Measurements from ENCODE around the gene BRD2. TPM values are rescaled to one million over a fixed set of nuclear protein-coding genes. Genes with fewer than 3 reads are reported as not detected.

Gene BRD2
- polyA plus RNA-seq, 2 of the 4 experiments (the other 2 are of a cell fraction) = 92.5 to 153 TPM

DNA sequence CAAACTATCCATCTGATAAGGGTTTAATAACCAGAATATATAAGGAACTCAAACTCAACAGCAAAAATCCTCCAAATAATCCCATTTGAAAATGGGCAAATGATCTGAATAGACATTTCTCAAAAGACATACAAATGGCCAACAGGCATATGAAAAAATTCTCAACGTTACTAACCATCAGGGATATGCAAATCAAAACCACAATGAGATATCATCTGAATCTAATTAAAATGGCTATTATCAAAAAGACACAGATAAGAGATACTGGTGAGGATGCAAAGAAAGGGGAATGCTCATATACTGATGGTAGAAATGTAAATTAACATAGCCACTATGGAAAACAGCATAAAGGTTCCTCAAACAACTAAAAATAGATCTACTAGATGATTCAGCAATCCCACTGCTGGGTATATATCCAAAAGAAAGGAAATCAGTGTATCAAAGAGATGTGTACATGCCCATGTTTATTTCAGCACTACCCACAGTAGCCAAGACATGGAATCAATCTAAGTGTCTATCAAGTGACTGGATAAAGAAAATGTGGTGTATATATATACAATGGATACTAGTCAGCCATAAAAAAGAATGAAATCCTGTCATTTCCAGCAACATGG is 6.1 kb upstream of the BRD2 start:
- no peak for FAIRE-seq
- ChIA-PET CTCF (interaction anchor here (1.0 to 2.2 kb wide), 4 partner anchors 9 to 29 kb away, joined by 3 to 12 read pairs (median 5); partner anchors contain the start of gene HLA-DMA), POLR2A (no interaction called here)
- TF ChIP-seq FOSL2 (IDR thresholded peaks at IDR 0.05) (no peak), FOSL2 (CRISPR knock-in tag; IDR thresholded peaks at IDR 0.05) (no peak), RFX5 (IDR thresholded peaks at IDR 0.05) (no peak), EHMT2 (IDR thresholded peaks at IDR 0.05; ENCODE audit: low read depth) (no peak), ZC3H11A (IDR thresholded peaks at IDR 0.05) (no peak)
- TF ChIP-seq, protein P1, sequence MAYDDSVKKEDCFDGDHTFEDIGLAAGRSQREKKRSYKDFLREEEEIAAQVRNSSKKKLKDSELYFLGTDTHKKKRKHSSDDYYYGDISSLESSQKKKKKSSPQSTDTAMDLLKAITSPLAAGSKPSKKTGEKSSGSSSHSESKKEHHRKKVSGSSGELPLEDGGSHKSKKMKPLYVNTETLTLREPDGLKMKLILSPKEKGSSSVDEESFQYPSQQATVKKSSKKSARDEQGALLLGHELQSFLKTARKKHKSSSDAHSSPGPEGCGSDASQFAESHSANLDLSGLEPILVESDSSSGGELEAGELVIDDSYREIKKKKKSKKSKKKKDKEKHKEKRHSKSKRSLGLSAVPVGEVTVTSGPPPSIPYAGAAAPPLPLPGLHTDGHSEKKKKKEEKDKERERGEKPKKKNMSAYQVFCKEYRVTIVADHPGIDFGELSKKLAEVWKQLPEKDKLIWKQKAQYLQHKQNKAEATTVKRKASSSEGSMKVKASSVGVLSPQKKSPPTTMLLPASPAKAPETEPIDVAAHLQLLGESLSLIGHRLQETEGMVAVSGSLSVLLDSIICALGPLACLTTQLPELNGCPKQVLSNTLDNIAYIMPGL (CRISPR knock-in tag; IDR thresholded peaks at IDR 0.05; ENCODE audit: borderline replicate concordance) = no peak
- no peak overlapping the region for H3K27ac ChIP-seq
- H3K4me2 ChIP-seq = no peak overlapping the region
- peaks cover 16% of the 10 kb centered on the region for H3K4me1 ChIP-seq
- 78% methylated on average over 1 of the region's 1 CpG for WGBS (ENCODE audit: missing lambda C conversion rate)
- H3K9me3 ChIP-seq = no peaks in the 10 kb centered on the region
- no peak for ATAC-seq
- DNase-seq (ENCODE audit: low read depth in 1 of 2, low spot score in 1 of 2) = no peak
- no peak overlapping the region for H3K4me3 ChIP-seq

DNA sequence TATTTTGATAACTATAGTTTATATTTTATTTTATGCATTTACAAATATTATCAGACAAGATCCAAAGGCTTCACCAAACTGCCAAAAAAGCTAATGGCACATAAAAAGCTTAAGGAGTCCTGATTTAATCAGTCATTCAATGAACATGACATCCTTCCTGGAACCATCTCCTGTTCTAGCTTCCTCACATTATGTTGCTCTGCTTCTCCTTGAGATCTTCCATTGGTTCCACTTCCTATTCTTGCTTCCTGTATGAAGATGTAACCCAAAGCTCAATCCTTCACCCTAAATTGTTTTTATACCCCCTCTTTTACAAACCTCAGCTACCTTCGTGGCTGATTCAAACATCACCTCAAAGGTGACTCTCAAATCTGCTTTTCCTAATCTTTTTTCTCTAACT is 4.5 kb upstream of the BRD2 start:
- Histone ChIP-seq H3K4me1 (peaks cover 17% of the 10 kb centered on the region), H3K4me2 (no peak overlapping the region), H3K9me3 (no peaks in the 10 kb centered on the region), H3K27ac (no peak overlapping the region), H3K4me3 (no peak overlapping the region)
- no peak for ATAC-seq
- no peak for DNase-seq (ENCODE audit: low read depth in 1 of 2, low spot score in 1 of 2)
- no peak for FAIRE-seq
- ChIA-PET CTCF (interaction anchor here (1.1 to 2.2 kb wide), 4 partner anchors 11 to 104 kb away, joined by 3 to 12 read pairs (median 4); partner anchors contain the start of gene HLA-DMA), POLR2A (interaction anchor here (0.7 kb wide), 1 partner anchor 8 kb away, joined by 6 read pairs; no protein-coding TSS in a partner anchor)
- 94% methylated on average over 1 of the region's 1 CpG for whole genome bisulfite sequencing (ENCODE audit: missing lambda C conversion rate)
- no peak for TF ChIP-seq FOSB (CRISPR knock-in tag; IDR thresholded peaks at IDR 0.05)
- no peak for TF ChIP-seq RFX5 (IDR thresholded peaks at IDR 0.05)
- TF ChIP-seq CHD2 (IDR thresholded peaks at IDR 0.05; ENCODE audit: low read length, partially characterized antibody) = no peak
- TF ChIP-seq RAD21 (conservative IDR thresholded peaks at IDR 0.05 in 1 of 2, IDR thresholded peaks at IDR 0.05 in 1 of 2) = no peak
- TF ChIP-seq HOXB5 (CRISPR knock-in tag; IDR thresholded peaks at IDR 0.05) = no peak
- no peak for TF ChIP-seq HES2 (IDR thresholded peaks at IDR 0.05)
- no peak for TF ChIP-seq ZNF302 (CRISPR knock-in tag; IDR thresholded peaks at IDR 0.05)
- TF ChIP-seq SREBF2 (IDR thresholded peaks at IDR 0.05) = no peak
- TF ChIP-seq RCOR1 (IDR thresholded peaks at IDR 0.05; ENCODE audit: low read depth, low read length) = no peak
- TF ChIP-seq EP300 (IDR thresholded peaks at IDR 0.05) = no peak
- TF ChIP-seq, protein P2, sequence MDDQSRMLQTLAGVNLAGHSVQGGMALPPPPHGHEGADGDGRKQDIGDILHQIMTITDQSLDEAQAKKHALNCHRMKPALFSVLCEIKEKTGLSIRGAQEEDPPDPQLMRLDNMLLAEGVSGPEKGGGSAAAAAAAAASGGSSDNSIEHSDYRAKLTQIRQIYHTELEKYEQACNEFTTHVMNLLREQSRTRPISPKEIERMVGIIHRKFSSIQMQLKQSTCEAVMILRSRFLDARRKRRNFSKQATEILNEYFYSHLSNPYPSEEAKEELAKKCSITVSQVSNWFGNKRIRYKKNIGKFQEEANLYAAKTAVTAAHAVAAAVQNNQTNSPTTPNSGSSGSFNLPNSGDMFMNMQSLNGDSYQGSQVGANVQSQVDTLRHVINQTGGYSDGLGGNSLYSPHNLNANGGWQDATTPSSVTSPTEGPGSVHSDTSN (IDR thresholded peaks at IDR 0.05) = no peak
- TF ChIP-seq, protein P3, sequence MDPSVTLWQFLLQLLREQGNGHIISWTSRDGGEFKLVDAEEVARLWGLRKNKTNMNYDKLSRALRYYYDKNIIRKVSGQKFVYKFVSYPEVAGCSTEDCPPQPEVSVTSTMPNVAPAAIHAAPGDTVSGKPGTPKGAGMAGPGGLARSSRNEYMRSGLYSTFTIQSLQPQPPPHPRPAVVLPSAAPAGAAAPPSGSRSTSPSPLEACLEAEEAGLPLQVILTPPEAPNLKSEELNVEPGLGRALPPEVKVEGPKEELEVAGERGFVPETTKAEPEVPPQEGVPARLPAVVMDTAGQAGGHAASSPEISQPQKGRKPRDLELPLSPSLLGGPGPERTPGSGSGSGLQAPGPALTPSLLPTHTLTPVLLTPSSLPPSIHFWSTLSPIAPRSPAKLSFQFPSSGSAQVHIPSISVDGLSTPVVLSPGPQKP (IDR thresholded peaks at IDR 0.05; ENCODE audit: low read depth, low read length) = no peak
- no peak for TF ChIP-seq KDM1A (IDR thresholded peaks at IDR 0.05; ENCODE audit: low read depth)
- TF ChIP-seq NPAS2 (CRISPR knock-in tag; IDR thresholded peaks at IDR 0.05; ENCODE audit: borderline replicate concordance) = no peak

DNA sequence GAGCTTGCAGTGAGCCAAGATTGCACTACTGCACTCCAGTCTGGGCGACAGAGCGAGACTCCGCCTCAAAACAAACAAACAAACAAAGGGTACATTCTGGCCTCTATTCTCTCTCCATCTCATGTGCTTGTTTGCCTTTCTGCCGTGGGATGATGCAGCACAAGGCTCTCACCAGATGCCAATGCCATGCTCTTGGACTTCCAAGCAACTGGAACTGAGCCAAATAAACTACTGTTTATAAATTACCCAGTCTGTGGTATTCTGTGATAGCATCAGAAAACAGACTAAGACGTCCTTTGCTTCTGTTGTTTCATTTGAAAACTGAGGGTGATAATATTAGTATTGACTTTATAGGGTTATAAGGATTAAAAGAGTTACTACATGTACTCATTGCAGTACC is 3.6 kb upstream of the BRD2 start:
- H3K4me2 ChIP-seq = no peak overlapping the region
- no peak overlapping the region for H3K4me3 ChIP-seq
- POLR2A ChIA-PET = no interaction called here
- ATAC-seq (no peak), DNase-seq (ENCODE audit: low read depth in 1 of 2, low spot score in 1 of 2) (no peak), FAIRE-seq (no peak)
- H3K4me1 ChIP-seq = peaks cover 17% of the 10 kb centered on the region
- WGBS (ENCODE audit: missing lambda C conversion rate) = 79% methylated on average over 5 of the region's 5 CpGs
- no peaks in the 10 kb centered on the region for H3K9me3 ChIP-seq
- CTCF ChIA-PET = interaction anchor here (1.1 to 4.3 kb wide), 5 partner anchors 12 to 105 kb away, joined by 3 to 63 read pairs (median 12); partner anchors contain the start of gene HLA-DMA
- no peak overlapping the region for H3K27ac ChIP-seq
- TF ChIP-seq, protein P4, sequence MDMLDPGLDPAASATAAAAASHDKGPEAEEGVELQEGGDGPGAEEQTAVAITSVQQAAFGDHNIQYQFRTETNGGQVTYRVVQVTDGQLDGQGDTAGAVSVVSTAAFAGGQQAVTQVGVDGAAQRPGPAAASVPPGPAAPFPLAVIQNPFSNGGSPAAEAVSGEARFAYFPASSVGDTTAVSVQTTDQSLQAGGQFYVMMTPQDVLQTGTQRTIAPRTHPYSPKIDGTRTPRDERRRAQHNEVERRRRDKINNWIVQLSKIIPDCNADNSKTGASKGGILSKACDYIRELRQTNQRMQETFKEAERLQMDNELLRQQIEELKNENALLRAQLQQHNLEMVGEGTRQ (IDR thresholded peaks at IDR 0.05) = no peak
- TF ChIP-seq EHMT2 (IDR thresholded peaks at IDR 0.05; ENCODE audit: low read depth) (no peak), ZFP36 (IDR thresholded peaks at IDR 0.05; ENCODE audit: borderline replicate concordance, partially characterized antibody) (no peak), MYC (IDR thresholded peaks at IDR 0.05; ENCODE audit: borderline replicate concordance, low read length) (no peak), RNF2 (IDR thresholded peaks at IDR 0.05; ENCODE audit: borderline replicate concordance, low read depth) (no peak), HOXB13 (CRISPR knock-in tag; IDR thresholded peaks at IDR 0.05; ENCODE audit: low read depth) (no peak), RAD21 (conservative IDR thresholded peaks at IDR 0.05 in 1 of 2, IDR thresholded peaks at IDR 0.05 in 1 of 2) (no peak), CBX2 (IDR thresholded peaks at IDR 0.05; ENCODE audit: borderline replicate concordance, low read depth) (no peak), HOXB5 (CRISPR knock-in tag; IDR thresholded peaks at IDR 0.05) (no peak), ZSCAN20 (CRISPR knock-in tag; IDR thresholded peaks at IDR 0.05) (no peak)
